Small intestine (tissue), 7 donors: ENCODE results near the gene RABEPK. TPM values are rescaled to one million over a fixed set of nuclear protein-coding genes. Genes with fewer than 3 reads are reported as not detected.
"Not testable (repeated sequence)": the region's sequence is repeated elsewhere in the genome, so short reads cannot be mapped to it uniquely, and the experiment has no call there.

Experiments
- DNase-seq, 2 donors: peaks; one replicate each; pipeline versions ENCODE4 v3.0.0 to v3.0.0-alpha.2; 2013
- FAIRE-seq: peaks from 2 replicates; lab custom pipeline; 2012; peaks lifted over from hg19 to GRCh38; lab: Jason Lieb, UNC
- H3K27ac ChIP-seq, 3 donors: one replicate each; pipeline ENCODE4 v1.5.1; 2013; ENCODE audit warnings: low read length in 2 of 3, mild to moderate bottlenecking in 2 of 3, control low read depth in 1 of 3, inconsistent platforms in 1 of 3, low read depth in 1 of 3, moderate library complexity in 1 of 3
- H3K27me3 ChIP-seq, 3 donors: one replicate each; pipeline ENCODE4 v1.6.1; 2013; ENCODE audit warnings: low read length in 3 of 3, inconsistent platforms in 1 of 3; ENCODE audit not compliant: control insufficient read depth in 3 of 3, insufficient read depth in 3 of 3
- H3K36me3 ChIP-seq, 3 donors: one replicate each; pipeline ENCODE4 v1.6.1; 2013; ENCODE audit warnings: low read length in 3 of 3, inconsistent platforms in 1 of 3, low read depth in 1 of 3, mild to moderate bottlenecking in 1 of 3, moderate library complexity in 1 of 3; ENCODE audit not compliant: control insufficient read depth in 3 of 3, insufficient read depth in 2 of 3
- H3K4me1 ChIP-seq, 3 donors: one replicate each; pipeline ENCODE4 v1.6.1; 2013; ENCODE audit warnings: low read length in 2 of 3, inconsistent platforms in 1 of 3, low read depth in 1 of 3, mild to moderate bottlenecking in 1 of 3, moderate library complexity in 1 of 3; ENCODE audit not compliant: control insufficient read depth in 3 of 3, insufficient read depth in 2 of 3
- H3K4me3 ChIP-seq, 3 donors: one replicate each; pipeline ENCODE4 v1.5.1; 2013; ENCODE audit warnings: low read length in 3 of 3, control low read depth in 1 of 3, inconsistent platforms in 1 of 3, low read depth in 1 of 3, mild to moderate bottlenecking in 1 of 3, moderate library complexity in 1 of 3
- H3K9me3 ChIP-seq, 2 donors: one replicate each; pipeline ENCODE4 v1.6.1; 2013; ENCODE audit warnings: low read depth in 1 of 2, low read length in 1 of 2; ENCODE audit not compliant: control insufficient read depth in 2 of 2, insufficient read depth in 1 of 2
- WGBS, 3 donors: extraction: QIAGEN DNeasy Blood & Tissue Kit; methylation state at CpG; one replicate each; pipeline ENCODE4 v1.1.7; 2013; 5-methylcytosine and 5-hydroxymethylcytosine counted together
- polyA plus RNA-seq, 4 donors: library from polyadenylated mRNA; stranded (reverse) in 3 of 4; unstranded in 1 of 4; fragments of 200-250 nt in 3 of 4; fragments of 120-200 nt in 1 of 4; gene quantifications; one replicate each; pipeline versions ENCODE4 v1.2.1 to v1.2.3, GENCODE V29; 2013
- donor health status: healthy with polysubstance abuse.
- donor health status: control.
- donor health status: control.
- donor health status: Bipolar disorder and iron deficiency.
- donor health status: healthy.

Gene RABEPK
- polyA plus RNA-seq, 4 donors = 10.5 to 24.7 (median 15.0) TPM

DNA sequence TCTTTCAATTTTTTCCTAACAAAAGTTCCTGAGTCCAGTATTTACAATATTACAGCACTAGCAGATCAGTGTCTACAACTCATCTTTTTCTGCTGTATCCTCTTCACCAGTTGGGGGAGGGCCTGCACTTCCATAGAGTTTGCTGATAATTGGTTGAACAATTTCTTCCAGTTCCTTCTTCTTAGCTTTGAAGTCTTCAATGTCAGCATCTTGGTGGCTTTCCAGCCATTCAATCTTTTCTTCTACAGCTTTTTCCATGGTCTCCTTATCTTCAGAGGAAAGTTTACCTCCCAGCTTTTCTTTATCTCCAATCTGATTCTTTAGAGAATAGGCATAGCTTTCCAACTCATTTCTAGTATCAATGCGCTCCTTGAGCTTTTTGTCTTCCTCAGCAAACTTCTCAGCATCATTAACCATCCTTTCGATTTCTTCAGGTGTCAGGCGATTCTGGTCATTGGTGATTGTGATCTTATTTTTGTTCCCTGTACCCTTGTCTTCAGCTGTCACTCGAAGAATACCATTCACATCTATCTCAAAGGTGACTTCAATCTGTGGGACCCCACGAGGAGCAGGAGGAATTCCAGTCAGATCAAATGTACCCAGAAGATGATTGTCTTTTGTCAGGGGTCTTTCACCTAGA lies 36.3 kb downstream of the RABEPK start:
- FAIRE-seq, DNase-seq, H3K27me3 ChIP-seq, H3K27ac ChIP-seq, H3K9me3 ChIP-seq: not testable (repeated sequence)
- Histone ChIP-seq H3K36me3 (peaks cover 13 to 42% (median 23%) of the 10 kb centered on the region in 3 donors), H3K4me1 (peaks cover 5 to 12% (median 8%) of the 10 kb centered on the region in 3 donors), H3K4me3 (peak overlapping the region in 1 of 3 donors; percentile 20)
- 50 to 71% (median 54%) methylated on average over 5 of the region's 5 CpGs for WGBS, 3 donors

GRCh38 chr9:125238127-125238914 lies 38.0 kb downstream of the RABEPK start:
- H3K36me3 ChIP-seq = peaks cover 13 to 37% (median 23%) of the 10 kb centered on the region in 3 donors
- H3K9me3 ChIP-seq = no peaks in the 10 kb centered on the region
- peak overlapping the region in 2 of 3 donors; percentile 70 to 95 for H3K4me3 ChIP-seq

GRCh38 chr9:125238915-125239446 lies 38.6 kb downstream of the RABEPK start:
- peaks cover 13 to 36% (median 23%) of the 10 kb centered on the region in 3 donors for H3K36me3 ChIP-seq

More at GRCh38 chr9:125238127-125238914, 38.0 kb downstream of the RABEPK start:
- Histone ChIP-seq H3K27me3 (no peaks in the 10 kb centered on the region), H3K4me1 (peaks cover 5 to 17% (median 8%) of the 10 kb centered on the region in 3 donors), H3K27ac (no peak overlapping the region)
- no peak for DNase-seq
- 67 to 75% (median 72%) methylated on average over 7 of the region's 7 CpGs for WGBS, 3 donors
- no peak for FAIRE-seq

GRCh38 chr9:125239631-125240597 lies 39.6 kb downstream of the RABEPK start:
- FAIRE-seq = no peak
- WGBS, 3 donors = 3 to 12% (median 6%) methylated on average over 8 of the region's 8 CpGs
- H3K27ac ChIP-seq = peak overlapping the region in 2 of 3 donors; percentile 83 to 97

More at GRCh38 chr9:125238915-125239446, 38.6 kb downstream of the RABEPK start:
- Histone ChIP-seq H3K27me3 (no peaks in the 10 kb centered on the region), H3K27ac (no peak overlapping the region), H3K4me3 (peak overlapping the region in 2 of 3 donors; percentile 70 to 95), H3K4me1 (peaks cover 5 to 17% (median 8%) of the 10 kb centered on the region in 3 donors), H3K9me3 (no peaks in the 10 kb centered on the region)
- no peak for FAIRE-seq
- WGBS, 3 donors = 62 to 74% (median 69%) methylated on average over 14 of the region's 14 CpGs
- no peak for DNase-seq

DNA sequence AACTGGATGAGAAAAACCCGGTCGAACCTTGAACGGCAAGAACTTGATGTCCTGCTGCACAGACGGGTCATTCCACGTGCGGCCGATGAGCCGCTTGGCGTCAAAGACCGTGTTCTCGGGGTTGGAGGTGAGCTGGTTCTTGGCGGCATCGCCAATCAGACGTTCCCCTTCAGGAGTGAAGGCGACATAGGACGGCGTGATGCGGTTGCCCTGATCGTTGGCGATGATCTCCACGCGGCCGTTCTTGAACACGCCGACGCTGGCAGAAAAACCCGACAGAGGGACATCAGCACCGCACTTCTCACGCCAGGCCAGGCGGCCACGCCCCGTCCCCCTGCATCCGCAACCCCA lies 40.3 kb downstream of the RABEPK start:
- H3K27ac ChIP-seq = peak overlapping the region; percentile 72 to 97 (median 83)
- no peak for FAIRE-seq
- peak in 1 of 2 donors; percentile 61 for DNase-seq
- H3K36me3 ChIP-seq = peaks cover 11 to 29% (median 18%) of the 10 kb centered on the region in 3 donors
- peak overlapping the region; percentile 70 to 97 (median 95) for H3K4me3 ChIP-seq
- H3K4me1 ChIP-seq = peaks cover 5 to 17% (median 8%) of the 10 kb centered on the region in 3 donors
- H3K27me3 ChIP-seq = no peaks in the 10 kb centered on the region
- 0 to 1% (median 1%) methylated on average over 33 of the region's 33 CpGs for WGBS, 3 donors
- no peaks in the 10 kb centered on the region for H3K9me3 ChIP-seq

More at GRCh38 chr9:125239631-125240597, 39.6 kb downstream of the RABEPK start:
- peaks cover 11 to 31% (median 23%) of the 10 kb centered on the region in 3 donors for H3K36me3 ChIP-seq
- H3K4me3 ChIP-seq = peak overlapping the region; percentile 70 to 97 (median 95)
- H3K9me3 ChIP-seq = no peaks in the 10 kb centered on the region
- H3K4me1 ChIP-seq = peaks cover 5 to 17% (median 8%) of the 10 kb centered on the region in 3 donors
- no peak for DNase-seq
- H3K27me3 ChIP-seq = no peaks in the 10 kb centered on the region

DNA sequence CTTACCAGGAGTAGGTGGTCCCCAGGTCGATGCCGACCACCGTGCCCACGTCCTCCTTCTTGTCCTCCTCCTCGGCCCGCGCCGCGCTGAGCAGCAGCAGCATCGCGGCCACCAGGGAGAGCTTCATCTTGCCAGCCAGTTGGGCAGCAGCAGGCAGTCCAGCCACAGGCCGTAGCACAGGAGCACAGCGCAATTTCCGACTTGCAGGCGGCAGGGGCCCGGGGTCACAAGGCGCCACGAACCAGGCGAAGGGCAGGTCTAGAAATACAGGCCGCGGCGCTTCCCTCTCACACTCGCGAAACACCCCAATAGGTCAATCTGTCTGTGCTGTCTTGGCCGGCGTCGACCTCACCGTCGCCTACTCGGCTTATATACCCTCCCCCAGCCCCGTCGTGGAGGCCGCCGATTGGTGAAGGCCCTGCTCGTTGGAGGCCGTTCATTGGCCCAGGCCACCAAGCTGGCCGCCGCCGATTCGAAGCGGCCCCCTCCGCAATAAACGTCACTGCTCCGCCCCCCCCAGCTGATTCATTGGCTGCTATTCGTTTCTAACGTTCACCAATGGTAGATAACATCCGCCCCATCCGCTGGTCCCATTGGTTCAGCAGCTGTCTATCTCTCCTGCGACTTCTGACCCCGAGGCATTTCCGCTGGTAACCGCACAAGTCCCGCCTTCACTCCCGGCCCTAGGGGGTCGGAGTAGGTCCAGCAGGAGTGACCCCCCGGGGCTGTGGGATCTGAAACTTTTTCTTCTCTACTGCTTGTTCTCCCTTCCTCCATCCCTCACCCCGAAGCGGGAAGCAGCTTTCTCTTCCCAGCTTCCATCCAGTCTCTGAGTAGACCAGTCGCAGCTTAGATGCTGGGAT lies 40.9 kb downstream of the RABEPK start, which contains the start of gene HSPA5:
Gene HSPA5 (minus strand): TSS at position 344 of the 863 bp plus-strand sequence. CDS start 217 bp downstream, at position 127.
- Histone ChIP-seq H3K4me1 (peaks cover 2 to 17% (median 8%) of the 10 kb centered on the region in 3 donors), H3K9me3 (no peaks in the 10 kb centered on the region), H3K27me3 (no peaks in the 10 kb centered on the region), H3K36me3 (peaks cover 9 to 26% (median 15%) of the 10 kb centered on the region in 3 donors), H3K4me3 (peak within 1 kb of the TSS; percentile 74 to 97 (median 95)), H3K27ac (peak within 1 kb of the TSS; percentile 95 to 98 (median 97))
- DNase-seq = peak; percentile 100
- FAIRE-seq = no peak
- WGBS, 3 donors = 0 to 1% (median 0%) methylated on average over 55 to 59 of the region's 59 CpGs
